Measurements from ENCODE around the gene ATP5MG.

GRCh38 chr11:118359295-118359958 is 42.0 kb upstream of the ATP5MG start, which contains the start of gene UBE4A:
- TF ChIP-seq, protein P1, sequence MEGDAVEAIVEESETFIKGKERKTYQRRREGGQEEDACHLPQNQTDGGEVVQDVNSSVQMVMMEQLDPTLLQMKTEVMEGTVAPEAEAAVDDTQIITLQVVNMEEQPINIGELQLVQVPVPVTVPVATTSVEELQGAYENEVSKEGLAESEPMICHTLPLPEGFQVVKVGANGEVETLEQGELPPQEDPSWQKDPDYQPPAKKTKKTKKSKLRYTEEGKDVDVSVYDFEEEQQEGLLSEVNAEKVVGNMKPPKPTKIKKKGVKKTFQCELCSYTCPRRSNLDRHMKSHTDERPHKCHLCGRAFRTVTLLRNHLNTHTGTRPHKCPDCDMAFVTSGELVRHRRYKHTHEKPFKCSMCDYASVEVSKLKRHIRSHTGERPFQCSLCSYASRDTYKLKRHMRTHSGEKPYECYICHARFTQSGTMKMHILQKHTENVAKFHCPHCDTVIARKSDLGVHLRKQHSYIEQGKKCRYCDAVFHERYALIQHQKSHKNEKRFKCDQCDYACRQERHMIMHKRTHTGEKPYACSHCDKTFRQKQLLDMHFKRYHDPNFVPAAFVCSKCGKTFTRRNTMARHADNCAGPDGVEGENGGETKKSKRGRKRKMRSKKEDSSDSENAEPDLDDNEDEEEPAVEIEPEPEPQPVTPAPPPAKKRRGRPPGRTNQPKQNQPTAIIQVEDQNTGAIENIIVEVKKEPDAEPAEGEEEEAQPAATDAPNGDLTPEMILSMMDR (conservative IDR thresholded peaks at IDR 0.05), result no peak
- no peak for TF ChIP-seq EZH2 (IDR thresholded peaks at IDR 0.05; ENCODE audit: low read depth)

Data from PC-9 (cell line).